ENCODE measurements around the gene STK40. TPM values are rescaled to one million over a fixed set of nuclear protein-coding genes. Genes with fewer than 3 reads are reported as not detected.
A peak's percentile ranks its signal among the peaks of the same experiment; 100 is the strongest.

Gene STK40
- total and polyA plus RNA-seq, 9 of the 15 experiments (the other 6 are each of a cell fraction or from before 2014, with no cell fraction given), result 0.69 to 94.3 (median 39.1) TPM

DNA sequence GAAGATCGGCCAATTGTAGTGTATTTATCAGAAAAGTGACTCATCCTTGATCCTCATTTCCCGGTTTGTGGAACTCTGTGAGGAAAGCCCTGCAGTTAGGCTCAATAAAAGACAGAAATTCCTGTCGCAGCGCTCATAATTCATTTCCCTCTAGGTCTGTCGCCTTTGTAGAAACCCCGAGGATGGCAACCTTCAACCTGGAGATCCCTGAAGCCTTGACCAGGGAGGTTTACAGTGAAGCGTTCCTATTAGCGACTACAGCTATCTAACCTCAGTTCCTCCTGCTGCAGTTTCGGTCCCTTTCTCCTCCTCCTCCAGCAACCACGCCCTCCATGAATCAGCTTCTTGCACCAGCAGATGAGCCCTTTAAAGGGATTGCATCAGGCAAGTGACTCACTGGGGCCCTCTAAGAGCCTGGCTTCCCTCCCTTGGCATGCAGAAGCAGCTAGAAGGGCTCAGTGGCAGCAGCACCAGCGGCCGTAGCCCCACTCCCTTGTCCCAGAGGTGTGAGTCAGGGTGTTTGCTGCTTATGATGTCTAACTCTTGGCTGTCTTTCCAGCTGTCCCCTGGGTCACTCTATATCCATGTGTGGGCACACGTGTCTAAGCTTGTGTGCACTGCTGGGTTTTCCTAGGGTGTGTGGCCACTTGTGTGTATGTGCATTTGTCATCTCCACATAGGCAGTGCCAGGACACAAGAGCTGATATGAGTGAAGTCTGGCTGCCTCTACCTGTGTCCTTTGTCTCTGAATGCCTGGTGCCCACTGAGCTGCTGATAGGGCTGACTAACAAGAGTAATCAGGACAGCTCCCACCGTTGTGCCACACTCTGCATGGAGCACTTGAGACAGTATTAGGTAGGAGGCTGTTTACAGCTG is 779 bp upstream of the STK40 start (continued):
- peak; percentile 100 for TF ChIP-seq CEBPG (CRISPR knock-in tag; IDR thresholded peaks at IDR 0.05)
- peak; percentile 99 to 100 for TF ChIP-seq CEBPG (tag; conservative IDR thresholded peaks at IDR 0.05 in 1 of 2, IDR thresholded peaks at IDR 0.05 in 1 of 2)
- TF ChIP-seq HIVEP1 (CRISPR knock-in tag; IDR thresholded peaks at IDR 0.05), result peak; percentile 87
- TF ChIP-seq SMAD2 (IDR thresholded peaks at IDR 0.05; ENCODE audit: low read depth, low read length), result no peak
- TF ChIP-seq BRCA1 (IDR thresholded peaks at IDR 0.05), result no peak
- TF ChIP-seq BRCA1 (CRISPR knock-in tag; IDR thresholded peaks at IDR 0.05), result no peak
- TF ChIP-seq CEBPZ (IDR thresholded peaks at IDR 0.05; ENCODE audit: borderline replicate concordance, low read depth, low read length), result no peak
- TF ChIP-seq RBBP5 (IDR thresholded peaks at IDR 0.05; ENCODE audit: borderline replicate concordance, insufficient read depth, low read length, poor library complexity, severe bottlenecking), result peak; percentile 68
- peak; percentile 28 to 48; a peak in 3 of 4 replicates for TF ChIP-seq RAD21 (CRISPR knock-in tag; conservative IDR thresholded peaks at IDR 0.05 in 1 of 2, IDR thresholded peaks at IDR 0.05 in 1 of 2)
- TF ChIP-seq ZBTB43 (CRISPR knock-in tag; IDR thresholded peaks at IDR 0.05), result peak; percentile 23; the same call in 1 of the 2 replicates
- TF ChIP-seq E4F1 (CRISPR knock-in tag; IDR thresholded peaks at IDR 0.05; ENCODE audit: borderline replicate concordance), result no peak
- no peak for TF ChIP-seq SAFB2 (IDR thresholded peaks at IDR 0.05; ENCODE audit: borderline replicate concordance, low read depth, low read length, severe bottlenecking)
- TF ChIP-seq ZNF436 (CRISPR knock-in tag; IDR thresholded peaks at IDR 0.05), result peak; percentile 23; the same call in 1 of the 2 replicates
- TF ChIP-seq NONO (IDR thresholded peaks at IDR 0.05; ENCODE audit: low read depth in 2 of 2, low read length in 1 of 2), result no peak; a peak in 1 of 4 replicates
- TF ChIP-seq POU5F1 (IDR thresholded peaks at IDR 0.05; ENCODE audit: borderline replicate concordance, low read depth, low read length, partially characterized antibody), result no peak
- no peak for TF ChIP-seq ZC3H8 (IDR thresholded peaks at IDR 0.05)
- peak; percentile 92 to 94; a peak in 3 of 4 replicates for TF ChIP-seq SIN3A (IDR thresholded peaks at IDR 0.05; ENCODE audit: borderline replicate concordance in 2 of 2, control insufficient read depth in 1 of 2, low read depth in 2 of 2, low read length in 2 of 2)
